ENCODE results near the gene CLCN7.

DNA sequence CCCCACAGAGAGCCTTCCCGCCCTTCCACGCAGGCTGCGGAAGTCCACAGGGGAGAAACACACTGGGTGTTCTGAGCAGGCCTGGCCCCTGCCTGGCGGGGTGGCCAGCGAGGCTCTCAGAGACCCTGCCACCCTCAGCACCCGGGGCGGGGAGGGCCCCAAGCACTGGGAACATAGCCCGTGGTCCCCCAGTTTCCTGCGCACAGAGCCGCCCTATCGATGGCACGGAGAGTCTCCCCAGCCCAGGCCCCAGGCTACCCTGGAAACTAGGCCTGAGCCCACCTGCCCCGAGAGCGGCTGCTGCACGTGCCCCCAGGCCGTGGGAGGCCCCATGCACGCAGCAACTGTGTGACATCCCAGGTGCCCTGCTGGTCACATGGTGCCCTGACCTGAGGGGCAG is 20.3 kb downstream of the CLCN7 start:
- TF ChIP-seq CTCF (IDR thresholded peaks at IDR 0.05; ENCODE audit: extremely low read depth in 1 of 2, insufficient read depth in 1 of 2, low read depth in 1 of 2, low read length in 2 of 2) (no peak), EZH2 (IDR thresholded peaks at IDR 0.05; ENCODE audit: borderline replicate concordance, low read depth, low read length, severe bottlenecking) (no peak), GATA2 (IDR thresholded peaks at IDR 0.05; ENCODE audit: insufficient read depth, insufficient read length, low read depth, low read length) (no peak), MYC (IDR thresholded peaks at IDR 0.05; ENCODE audit: low read depth, low read length) (no peak), POLR2A (IDR thresholded peaks at IDR 0.05; ENCODE audit: low read depth, low read length) (no peak), POLR2AphosphoS5 (IDR thresholded peaks at IDR 0.05; ENCODE audit: insufficient read depth, low read depth, low read length) (no peak)
- TF ChIP-seq, protein P1, sequence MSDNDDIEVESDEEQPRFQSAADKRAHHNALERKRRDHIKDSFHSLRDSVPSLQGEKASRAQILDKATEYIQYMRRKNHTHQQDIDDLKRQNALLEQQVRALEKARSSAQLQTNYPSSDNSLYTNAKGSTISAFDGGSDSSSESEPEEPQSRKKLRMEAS (IDR thresholded peaks at IDR 0.05; ENCODE audit: insufficient read depth, insufficient read length), result no peak
